GM18508 (cell line): ENCODE results near the gene SPACDR.
"Not testable (repeated sequence)": the region's sequence is repeated elsewhere in the genome, so short reads cannot be mapped to it uniquely, and the experiment has no call there.

Experiments
- ATAC-seq: cut with Tn5 transposase; IDR thresholded peaks from one replicate; pipeline ENCODE4 v1.9.1; 2021; ENCODE audit warnings: moderate number of reproducible peaks; ENCODE audit not compliant: insufficient read depth, unreplicated experiment

The SPACDR gene

DNA sequence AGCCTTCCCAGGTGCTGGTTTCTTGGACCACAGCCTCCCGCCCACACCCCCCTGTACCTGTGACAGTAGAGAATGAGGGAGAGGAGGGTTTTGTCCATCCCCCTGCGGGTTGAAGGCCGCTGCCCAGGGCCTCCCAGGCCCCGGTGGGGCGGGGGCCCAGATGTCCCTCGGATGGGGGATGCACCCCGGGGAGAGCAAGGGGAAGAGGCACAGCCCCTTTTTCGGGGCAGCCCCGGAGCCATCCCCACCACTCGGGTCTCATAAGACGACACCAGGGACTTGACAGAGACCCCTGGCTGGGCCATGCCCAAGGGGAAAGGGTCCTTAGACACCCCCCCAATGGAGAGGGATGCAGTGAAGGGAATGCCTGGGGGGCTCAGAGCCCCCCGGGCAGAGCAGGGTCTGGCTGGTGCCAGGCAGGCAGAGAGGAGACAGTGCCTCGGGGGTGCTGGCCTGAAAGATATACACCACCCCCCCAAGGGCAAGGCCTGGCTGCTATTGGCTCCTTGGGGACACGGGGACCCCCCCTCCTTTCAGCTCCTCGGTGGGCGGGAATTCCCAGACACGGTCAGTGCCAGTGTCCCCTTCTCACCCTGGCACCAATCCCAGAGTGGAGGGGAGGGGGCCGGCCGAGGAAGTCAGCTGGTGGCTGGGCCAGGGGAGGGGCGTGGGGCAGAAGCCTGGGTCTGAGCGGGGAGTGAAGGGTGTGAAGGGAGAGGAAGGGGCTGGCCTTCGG is 3.7 kb upstream of the SPACDR start:
- ATAC-seq, result no peak

- ATAC-seq, result no peak
Observed at GRCh38 chr7:100466653-100467605, 2.9 kb upstream of the SPACDR start.

DNA sequence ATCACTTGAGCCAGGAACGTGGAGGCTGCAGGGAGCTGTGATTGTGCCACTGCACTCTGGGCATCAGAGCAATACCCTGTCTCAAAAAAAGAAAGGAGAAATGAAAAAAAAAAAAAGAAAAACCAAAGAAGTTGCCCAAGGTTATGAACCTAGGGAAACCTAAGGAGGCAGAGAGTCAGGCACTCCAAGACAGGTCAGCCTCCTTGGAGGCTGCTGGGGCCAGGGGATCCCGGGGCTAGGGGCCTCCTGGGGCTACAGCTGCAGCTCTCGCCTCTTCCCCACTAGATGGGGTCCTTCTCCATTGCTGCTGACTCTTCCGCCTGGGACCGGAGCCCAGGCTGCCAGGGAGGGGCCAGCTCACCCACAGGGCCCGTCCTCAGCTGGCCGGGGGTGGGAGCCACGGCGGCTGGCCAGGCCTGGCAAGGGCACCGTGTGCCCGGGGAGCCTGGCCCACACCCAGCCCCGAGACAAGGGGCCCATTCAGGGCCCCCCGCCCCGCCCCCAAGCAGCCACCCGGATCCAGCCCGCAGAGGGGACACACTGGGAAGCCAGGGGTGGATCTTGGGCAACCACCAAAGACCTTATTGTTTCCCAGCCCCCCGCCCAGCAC is 1.7 kb upstream of the SPACDR start:
- ATAC-seq, result no peak

GRCh38 chr7:100465299-100465698 is 1.2 kb upstream of the SPACDR start:
- ATAC-seq, result no peak

DNA sequence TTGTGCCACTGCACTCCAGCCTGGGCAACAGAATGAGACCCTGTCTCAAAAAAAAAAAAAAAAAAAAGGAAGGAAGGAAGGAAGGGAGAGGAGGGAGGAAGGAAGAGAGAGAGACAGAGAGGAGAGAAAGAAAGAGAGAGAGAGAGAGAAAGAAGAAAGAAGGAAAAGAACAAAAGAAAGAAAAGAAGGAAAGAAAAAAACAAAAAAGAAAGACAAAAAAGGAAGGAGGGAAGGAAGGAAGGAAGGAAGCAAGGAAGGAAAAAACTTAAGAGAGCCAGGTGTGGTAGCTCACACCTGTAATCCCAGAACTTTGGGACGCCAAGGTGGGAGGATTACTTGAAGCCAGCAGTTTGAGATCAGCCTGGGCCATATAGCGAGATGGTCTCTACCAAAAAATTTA is 731 bp upstream of the SPACDR start:
- ATAC-seq, result no peak

GRCh38 chr7:100457033-100457432 is 7.0 kb downstream of the SPACDR start:
- no peak for ATAC-seq

DNA sequence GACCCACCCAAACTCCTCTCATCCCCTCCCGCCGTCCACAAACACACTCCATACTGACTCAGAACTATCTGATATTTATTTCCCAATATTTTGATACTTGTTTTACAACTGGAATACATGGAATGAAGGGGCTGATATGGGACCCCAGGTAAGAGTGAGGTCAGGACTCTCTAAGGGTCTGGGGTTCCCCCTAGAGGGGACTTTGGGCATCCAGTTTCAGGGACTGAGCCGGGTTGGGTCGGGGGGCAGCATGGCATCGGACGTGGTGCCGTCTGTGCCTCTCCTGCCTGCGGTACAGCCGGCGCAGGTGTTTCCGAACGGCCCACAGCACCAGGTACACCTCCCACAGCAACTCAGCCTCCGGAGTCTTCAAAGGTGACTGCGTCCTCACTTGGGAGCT is 7.5 kb downstream of the SPACDR start:
- ATAC-seq, result no peak

DNA sequence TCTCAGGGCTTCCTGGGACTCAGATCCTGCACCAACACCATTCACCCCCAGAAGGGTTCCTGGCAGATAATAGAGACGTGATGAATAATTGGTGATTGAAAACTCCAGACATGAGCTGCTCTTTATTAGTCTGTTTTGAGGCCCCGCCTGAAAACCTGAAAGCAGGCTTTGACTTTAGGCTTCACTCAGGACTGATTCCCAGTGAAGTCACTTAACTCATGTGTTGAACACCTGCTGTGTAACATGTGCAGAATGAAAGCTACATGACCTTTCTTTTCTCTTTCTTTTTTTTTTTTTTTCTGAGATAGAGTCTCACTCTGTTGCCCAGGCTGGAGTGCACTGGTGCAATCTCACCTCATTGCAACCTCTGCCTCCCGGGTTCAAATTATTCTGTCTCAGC is 8.9 kb downstream of the SPACDR start:
- ATAC-seq, result no peak

GRCh38 chr7:100453854-100454253 is 10.2 kb downstream of the SPACDR start:
- not testable (repeated sequence) for ATAC-seq

DNA sequence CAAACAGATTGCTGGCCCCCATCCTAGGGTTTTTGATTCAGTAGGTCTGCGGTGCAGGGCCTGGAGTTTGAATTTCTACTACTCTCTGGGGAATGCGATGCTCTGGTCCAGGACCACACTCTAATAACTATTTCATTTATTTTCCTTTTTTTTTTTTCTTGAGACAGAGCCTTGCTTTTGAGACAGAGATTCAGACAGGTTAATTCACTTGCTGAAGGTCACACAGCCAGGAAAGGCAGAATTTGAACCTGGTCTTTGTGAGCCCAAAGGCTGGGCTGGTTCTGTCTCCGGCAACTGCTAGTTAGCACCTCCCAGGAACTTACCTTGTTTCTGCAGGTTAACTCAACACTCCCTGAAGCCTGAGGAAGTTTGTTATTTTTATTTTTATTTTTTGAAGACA is 11.5 kb downstream of the SPACDR start:
- ATAC-seq, result no peak

- no peak for ATAC-seq
Observed at GRCh38 chr7:100449190-100449795, 14.8 kb downstream of the SPACDR start.

DNA sequence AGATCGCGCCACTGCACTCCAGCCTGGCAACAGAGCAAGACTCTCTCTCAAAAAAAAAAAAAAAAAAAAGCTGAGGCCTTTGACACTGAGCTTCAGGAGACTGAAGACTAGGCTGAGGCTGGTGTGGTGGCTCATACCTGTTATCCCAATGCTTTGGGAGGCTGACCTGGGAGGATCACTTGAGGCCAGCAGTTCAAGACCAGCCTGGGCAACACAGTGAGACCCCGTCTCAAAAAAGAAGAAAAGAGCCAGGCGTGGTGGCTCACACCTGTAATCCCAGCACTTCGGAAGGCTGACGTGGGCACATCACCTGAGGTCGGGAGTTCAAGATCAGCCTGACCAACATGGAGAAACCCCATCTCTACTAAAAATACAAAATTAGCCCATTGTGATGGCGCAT is 16.7 kb downstream of the SPACDR start:
- not testable (repeated sequence) for ATAC-seq

- no peak for ATAC-seq
Observed at GRCh38 chr7:100446040-100446439, 18.0 kb downstream of the SPACDR start.

- ATAC-seq, result no peak
Observed at GRCh38 chr7:100444311-100445278, 19.5 kb downstream of the SPACDR start.

DNA sequence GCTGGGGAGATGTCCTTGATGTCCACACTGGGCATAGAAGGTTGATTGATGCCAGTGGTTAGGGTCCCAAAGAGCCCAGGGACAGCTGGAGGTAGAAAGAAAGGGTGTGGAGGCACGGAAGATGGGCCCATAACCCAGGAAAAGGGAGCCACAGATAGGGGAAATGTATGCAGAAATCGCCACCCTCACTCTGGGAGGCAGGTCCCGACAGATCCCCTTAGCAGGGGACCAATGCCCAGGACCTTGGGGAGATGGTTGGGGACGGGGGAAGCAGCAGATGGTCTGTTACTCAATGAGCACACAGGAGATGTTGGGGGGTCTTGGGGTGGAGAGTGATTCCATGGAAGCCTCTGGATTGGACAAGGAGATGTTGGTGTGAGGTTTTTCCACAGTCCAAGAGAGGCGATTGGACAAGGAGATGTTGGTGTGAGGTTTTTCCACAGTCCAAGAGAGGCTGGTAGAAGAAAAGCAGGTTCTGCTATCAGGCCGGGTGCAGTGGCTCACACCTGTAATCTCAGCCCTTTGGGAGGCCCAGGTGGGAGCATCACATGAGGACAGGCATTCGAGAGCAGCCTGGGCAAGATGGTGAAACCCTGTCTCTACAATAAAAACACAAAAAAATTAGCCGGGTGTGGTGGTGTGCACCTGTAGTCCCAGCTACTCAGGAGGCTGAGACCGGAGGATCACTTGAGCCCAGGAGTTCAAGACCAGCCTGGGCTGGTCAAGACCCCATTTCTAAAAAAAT is 20.8 kb downstream of the SPACDR start:
- ATAC-seq, result no peak

DNA sequence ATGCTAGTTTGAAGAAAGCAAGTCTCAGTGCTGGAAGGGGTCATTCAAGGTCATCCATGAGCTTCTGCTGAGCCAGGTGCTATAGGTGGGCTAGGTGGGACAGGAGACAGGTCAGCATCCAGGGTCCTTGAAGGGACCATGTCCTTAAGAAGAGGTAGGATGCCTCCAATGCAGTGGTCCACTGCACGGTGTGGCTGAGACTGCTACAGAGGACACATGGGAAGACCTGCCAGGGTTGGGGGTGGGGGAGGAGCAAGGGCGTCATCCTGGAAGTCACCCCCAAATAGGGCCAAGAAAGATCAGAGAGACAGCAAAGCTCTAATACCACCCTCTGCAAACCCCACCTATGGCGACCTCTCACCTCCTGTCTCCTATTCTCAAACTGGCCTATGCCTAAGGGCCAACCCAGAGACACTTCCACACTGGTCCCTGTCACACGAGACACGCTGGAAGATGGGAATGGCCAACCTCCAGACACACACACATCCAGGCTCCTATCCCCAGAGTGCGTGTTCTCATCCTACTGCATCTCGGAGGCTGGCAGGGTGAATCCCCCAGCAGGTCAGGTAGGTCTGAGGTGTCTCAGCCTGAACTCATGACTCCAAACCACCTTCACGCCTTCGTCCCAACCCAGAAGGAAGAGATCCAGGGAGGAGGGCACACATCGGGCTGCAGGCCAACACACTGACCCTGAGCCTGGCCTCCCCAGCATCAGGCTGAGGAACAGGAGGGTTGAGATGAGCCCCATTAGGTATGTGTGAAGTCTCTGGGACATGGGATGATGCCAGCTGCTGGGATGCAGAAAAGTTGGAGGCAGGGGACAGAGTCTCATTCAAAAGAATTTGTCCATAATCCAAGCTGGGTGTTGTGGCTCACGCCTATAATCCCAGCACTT is 22.2 kb downstream of the SPACDR start:
- ATAC-seq, result no peak

- not testable (repeated sequence) for ATAC-seq
Observed at GRCh38 chr7:100439244-100439643, 24.8 kb downstream of the SPACDR start.

- ATAC-seq, result not testable (repeated sequence)
Observed at GRCh38 chr7:100438731-100439130, 25.3 kb downstream of the SPACDR start.
